Choroid plexus epithelial cell (primary cell): ENCODE data around the gene ZNF423.

ENCODE experiments used
- DNase-seq: peaks from one replicate; pipeline ENCODE4 v3.0.0-alpha.2; 2010; ENCODE audit warnings: low read depth
- H3K4me3 ChIP-seq: 2 replicates; pipeline ENCODE4 v1.5.1; 2011; ENCODE audit warnings: low read depth, mild to moderate bottlenecking, control low read depth, low read length, moderate library complexity
- TF ChIP-seq, protein P1 (sequence below): conservative IDR thresholded peaks from 2 replicates; pipeline ENCODE4 v1.5.1; 2011; ENCODE audit warnings: low read depth, mild to moderate bottlenecking, control low read depth, inconsistent platforms, low read length, moderate library complexity

Gene ZNF423

DNA sequence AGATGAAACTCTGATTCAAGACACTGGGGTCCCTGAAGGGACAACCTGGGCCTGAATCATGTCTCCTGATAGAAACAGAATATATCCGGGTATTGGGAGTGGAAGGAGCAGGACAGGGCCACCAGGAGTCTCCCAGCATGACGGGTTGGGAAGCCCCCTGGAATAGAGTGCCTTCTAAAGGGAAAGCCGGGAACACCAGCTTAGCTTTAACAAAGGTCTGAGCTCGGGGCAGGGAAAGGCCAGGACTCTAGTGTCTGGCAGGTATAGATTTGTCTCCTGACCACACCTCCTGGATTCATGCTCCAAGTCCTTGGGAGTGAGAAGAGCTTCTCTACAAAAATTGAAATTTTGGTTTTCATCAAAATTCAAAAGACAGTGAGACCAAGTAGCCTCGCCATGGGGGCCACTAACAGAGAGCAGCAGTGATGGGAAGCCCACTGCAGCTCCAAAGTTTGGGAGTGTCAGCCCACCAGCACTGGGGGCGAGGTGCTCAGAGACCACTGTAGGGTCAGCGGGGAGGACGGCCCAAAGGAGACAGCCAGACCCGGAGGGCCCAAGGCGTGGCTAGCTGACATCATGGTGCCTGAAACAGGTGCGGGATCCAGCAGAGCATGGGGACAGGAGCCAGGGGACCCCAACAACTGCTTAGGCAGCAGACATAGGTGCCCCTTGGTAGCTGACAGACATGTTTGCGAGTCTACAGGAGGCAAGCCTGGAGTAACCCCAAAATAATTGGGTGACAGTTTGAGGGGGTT is 401.3 kb downstream of the ZNF423 start:
- TF ChIP-seq, protein P1, sequence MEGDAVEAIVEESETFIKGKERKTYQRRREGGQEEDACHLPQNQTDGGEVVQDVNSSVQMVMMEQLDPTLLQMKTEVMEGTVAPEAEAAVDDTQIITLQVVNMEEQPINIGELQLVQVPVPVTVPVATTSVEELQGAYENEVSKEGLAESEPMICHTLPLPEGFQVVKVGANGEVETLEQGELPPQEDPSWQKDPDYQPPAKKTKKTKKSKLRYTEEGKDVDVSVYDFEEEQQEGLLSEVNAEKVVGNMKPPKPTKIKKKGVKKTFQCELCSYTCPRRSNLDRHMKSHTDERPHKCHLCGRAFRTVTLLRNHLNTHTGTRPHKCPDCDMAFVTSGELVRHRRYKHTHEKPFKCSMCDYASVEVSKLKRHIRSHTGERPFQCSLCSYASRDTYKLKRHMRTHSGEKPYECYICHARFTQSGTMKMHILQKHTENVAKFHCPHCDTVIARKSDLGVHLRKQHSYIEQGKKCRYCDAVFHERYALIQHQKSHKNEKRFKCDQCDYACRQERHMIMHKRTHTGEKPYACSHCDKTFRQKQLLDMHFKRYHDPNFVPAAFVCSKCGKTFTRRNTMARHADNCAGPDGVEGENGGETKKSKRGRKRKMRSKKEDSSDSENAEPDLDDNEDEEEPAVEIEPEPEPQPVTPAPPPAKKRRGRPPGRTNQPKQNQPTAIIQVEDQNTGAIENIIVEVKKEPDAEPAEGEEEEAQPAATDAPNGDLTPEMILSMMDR: no peak

DNA sequence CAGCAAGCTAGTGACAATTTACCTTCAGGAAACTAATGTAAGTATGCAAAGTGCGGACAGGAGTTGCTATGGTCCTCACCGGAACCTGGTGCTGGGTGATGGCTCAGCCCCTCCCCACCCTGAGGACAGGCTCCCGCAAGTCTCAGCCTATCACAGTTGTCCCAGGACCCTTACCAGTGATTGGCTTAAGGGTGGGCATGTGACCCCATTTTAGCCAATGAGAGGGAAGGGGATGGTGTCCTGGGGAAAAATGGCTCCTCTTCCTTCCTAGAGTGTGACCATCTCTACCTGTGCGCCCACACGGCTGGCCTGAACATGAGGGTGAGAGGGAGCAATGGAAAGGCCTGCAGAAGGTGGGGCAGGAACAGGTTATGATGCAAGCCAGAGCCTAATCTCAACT is 401.9 kb downstream of the ZNF423 start:
- no peak for DNase-seq
- TF ChIP-seq, protein P1: no peak
- no peak overlapping the region for H3K4me3 ChIP-seq

More for the DNA sequence above, 401.3 kb downstream of the ZNF423 start:
- DNase-seq: no peak
- H3K4me3 ChIP-seq: no peak overlapping the region

DNA sequence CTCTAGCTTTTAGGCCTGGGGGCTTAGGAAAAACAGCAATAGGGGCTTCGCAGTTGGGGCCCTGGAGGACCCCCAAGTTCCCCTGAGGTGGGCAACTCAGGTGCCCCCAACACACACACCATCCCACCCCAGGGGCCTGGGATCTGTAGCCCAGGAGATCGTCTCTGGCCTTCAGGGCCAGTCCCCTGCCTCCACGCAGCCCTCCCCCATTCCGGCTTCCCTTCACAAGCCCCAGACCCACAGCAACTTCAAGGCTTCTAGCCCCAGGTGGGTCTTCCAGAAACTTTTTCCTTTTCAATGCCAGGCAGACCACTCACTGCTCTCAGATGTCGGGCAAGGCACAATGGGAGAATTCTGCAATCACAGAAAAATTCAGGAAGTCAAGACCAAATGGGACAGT is 402.9 kb downstream of the ZNF423 start:
- TF ChIP-seq, protein P1: no peak
- no peak overlapping the region for H3K4me3 ChIP-seq
- no peak for DNase-seq

DNA sequence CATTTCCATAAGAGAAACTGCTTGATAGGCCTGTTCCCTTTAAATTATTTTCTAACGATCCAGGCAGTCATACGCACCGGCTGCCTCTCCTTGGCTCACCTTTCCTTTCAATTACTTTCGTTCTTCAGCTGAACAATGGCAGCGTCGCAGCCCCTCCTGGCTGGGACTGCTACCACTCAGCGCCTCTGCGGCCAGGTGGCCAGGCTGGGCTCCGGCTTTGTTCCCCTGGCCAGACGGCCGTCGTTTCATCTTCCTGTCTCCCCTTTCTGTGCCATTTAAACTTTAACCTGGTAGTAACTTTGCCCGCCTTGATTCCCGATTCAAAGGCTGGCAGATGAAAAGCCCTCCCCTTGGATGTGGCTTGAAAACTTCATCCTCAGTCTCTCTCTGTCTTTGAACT is 403.3 kb downstream of the ZNF423 start:
- TF ChIP-seq, protein P1: no peak
- H3K4me3 ChIP-seq: no peak overlapping the region
- DNase-seq: no peak

DNA sequence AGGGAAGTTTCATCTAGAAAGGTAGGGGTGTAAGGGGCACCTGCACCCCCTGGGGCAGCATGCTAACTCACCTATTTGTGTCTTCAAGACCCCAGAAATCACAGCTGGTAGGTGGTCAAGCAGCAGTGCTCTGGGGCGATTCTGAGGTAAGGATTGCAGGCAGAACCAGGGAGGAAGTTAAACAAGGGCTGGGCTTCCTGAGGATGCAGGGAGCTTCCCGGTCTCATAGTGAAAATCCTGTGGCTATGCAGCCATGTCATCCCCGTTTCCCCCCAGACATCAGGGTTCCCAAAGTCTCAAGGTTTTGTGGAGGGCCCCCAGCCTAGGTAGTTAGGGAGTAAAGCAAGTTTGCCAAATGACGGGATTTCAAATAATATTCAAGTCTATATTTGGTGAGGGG is 403.8 kb downstream of the ZNF423 start:
- TF ChIP-seq, protein P1: no peak
- no peak for DNase-seq
- H3K4me3 ChIP-seq: no peak overlapping the region

DNA sequence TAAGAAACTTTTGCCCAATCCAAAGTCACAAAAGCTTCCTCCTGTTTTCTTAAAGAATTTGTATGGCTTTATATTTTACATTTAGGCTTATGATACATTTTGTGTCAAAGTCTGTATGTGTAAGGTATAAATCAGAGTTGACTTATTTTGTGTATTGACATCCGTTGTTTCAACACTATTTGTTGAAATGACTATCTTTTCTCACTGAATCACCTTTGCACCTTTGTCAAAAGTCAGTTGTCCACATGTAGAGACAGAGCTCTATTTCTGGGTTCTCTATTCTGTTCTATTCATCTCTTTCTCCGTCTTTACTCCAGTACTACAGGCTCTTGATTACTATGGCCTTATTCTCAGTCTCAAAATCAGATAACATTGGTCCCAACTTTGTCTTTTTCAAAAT is 409.1 kb downstream of the ZNF423 start:
- no peak overlapping the region for H3K4me3 ChIP-seq
- TF ChIP-seq, protein P1: no peak
- DNase-seq: no peak

DNA sequence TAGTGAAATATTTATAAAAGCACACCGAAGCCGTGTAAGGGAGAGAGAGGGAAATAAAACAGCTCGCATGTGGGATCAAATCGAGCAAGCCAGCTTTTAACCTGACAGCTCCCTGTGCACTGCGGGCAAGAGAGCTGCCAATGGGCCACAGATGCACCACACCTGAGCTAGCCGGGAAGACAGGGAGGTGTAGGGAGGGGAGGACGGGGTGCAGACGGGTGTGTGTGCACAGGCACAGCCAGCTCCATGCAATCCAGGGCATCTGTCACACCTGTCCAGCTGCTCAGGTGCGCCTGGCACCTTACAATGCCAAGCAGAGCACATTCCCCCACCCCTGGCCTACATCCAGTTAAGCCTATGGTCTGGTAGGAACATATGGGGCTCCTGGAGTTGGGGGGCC is 412.3 kb downstream of the ZNF423 start:
- H3K4me3 ChIP-seq: no peak overlapping the region
- TF ChIP-seq, protein P1: no peak

More for the DNA sequence above, 412.3 kb downstream of the ZNF423 start:
- DNase-seq: no peak
